Lung (tissue), 12 donors: ENCODE results near the gene CDKAL1. TPM values are rescaled to one million over a fixed set of nuclear protein-coding genes. Genes with fewer than 3 reads are reported as not detected.

Experiments
- ATAC-seq: fragments of 200-7000 bp; cut with Tn5 transposase; one replicate; pipeline ENCODE4 v1.9.1; 2020; ENCODE audit warnings: moderate number of reproducible peaks; ENCODE audit not compliant: insufficient read depth, low FRiP score
- DNase-seq, 3 donors: peaks; one replicate each; pipeline ENCODE4 v3.0.0-alpha.2; 2013 to 2017
- H3K27ac ChIP-seq, 2 donors: one replicate each; pipeline ENCODE4 v1.5.1; 2013; ENCODE audit warnings: mild to moderate bottlenecking in 2 of 2, moderate library complexity in 2 of 2, control low read depth in 1 of 2, inconsistent platforms in 1 of 2, low read depth in 1 of 2, low read length in 1 of 2
- H3K27me3 ChIP-seq, 3 donors: one replicate each; pipeline ENCODE4 v1.5.1; 2013; ENCODE audit warnings: low read length in 2 of 3; ENCODE audit not compliant: control insufficient read depth in 3 of 3, insufficient read depth in 3 of 3
- H3K36me3 ChIP-seq, 4 donors: one replicate each; pipeline ENCODE4 v1.5.1; 2013; ENCODE audit warnings: low read length in 4 of 4, mild to moderate bottlenecking in 1 of 4, moderate library complexity in 1 of 4; ENCODE audit not compliant: control insufficient read depth in 4 of 4, insufficient read depth in 4 of 4
- H3K4me1 ChIP-seq, 5 donors: one replicate each; pipeline ENCODE4 v1.5.1; 2013; ENCODE audit warnings: low read length in 5 of 5, mild to moderate bottlenecking in 2 of 5, moderate library complexity in 1 of 5; ENCODE audit not compliant: control insufficient read depth in 5 of 5, insufficient read depth in 5 of 5
- H3K4me3 ChIP-seq: one replicate; pipeline ENCODE4 v1.5.1; 2013; ENCODE audit warnings: mild to moderate bottlenecking, control low read depth, moderate library complexity
- H3K9ac ChIP-seq, 2 donors: one replicate each; pipeline ENCODE4 v1.5.1; 2013; ENCODE audit warnings: low read length in 2 of 2, control low read depth in 1 of 2; ENCODE audit not compliant: insufficient read depth in 1 of 2
- H3K9me3 ChIP-seq, 4 donors: one replicate each; pipeline ENCODE4 v1.5.1; 2013; ENCODE audit warnings: low read length in 3 of 4, mild to moderate bottlenecking in 1 of 4, moderate library complexity in 1 of 4; ENCODE audit not compliant: control insufficient read depth in 4 of 4, insufficient read depth in 3 of 4
- WGBS, 2 donors: extraction: QIAGEN DNeasy Blood & Tissue Kit; methylation state at CpG; one replicate each; pipeline ENCODE4 v1.1.7; 2013; 5-methylcytosine and 5-hydroxymethylcytosine counted together
- polyA plus RNA-seq, 2 donors: library from polyadenylated mRNA; stranded (reverse); fragments of 200-250 nt; gene quantifications; one replicate each; pipeline ENCODE4 v1.2.1, GENCODE V29; 2013
- total RNA-seq, 2 donors: library from RNA; depleted of rRNA in 1 of 2; stranded (reverse); fragments of >200 nt in 1 of 2; gene quantifications; one replicate each; pipeline ENCODE4 v1.2.1, GENCODE V29; 2014 to 2021
- TF ChIP-seq, protein P1 (sequence below): IDR thresholded peaks from 2 replicates; pipeline ENCODE4 v1.5.1; 2012; ENCODE audit warnings: mild to moderate bottlenecking; ENCODE audit errors: control extremely low read depth, extremely low read depth
- donor health status: control.
- donor health status: control.
- donor health status: Bipolar disorder and iron deficiency.
- donor health status: healthy.
- donor health status: DM: yes; HTN: yes; CAD: no.

CDKAL1 gene
- total and polyA plus RNA-seq, 4 donors, result 4.0 to 39.0 (median 10.0) TPM

DNA sequence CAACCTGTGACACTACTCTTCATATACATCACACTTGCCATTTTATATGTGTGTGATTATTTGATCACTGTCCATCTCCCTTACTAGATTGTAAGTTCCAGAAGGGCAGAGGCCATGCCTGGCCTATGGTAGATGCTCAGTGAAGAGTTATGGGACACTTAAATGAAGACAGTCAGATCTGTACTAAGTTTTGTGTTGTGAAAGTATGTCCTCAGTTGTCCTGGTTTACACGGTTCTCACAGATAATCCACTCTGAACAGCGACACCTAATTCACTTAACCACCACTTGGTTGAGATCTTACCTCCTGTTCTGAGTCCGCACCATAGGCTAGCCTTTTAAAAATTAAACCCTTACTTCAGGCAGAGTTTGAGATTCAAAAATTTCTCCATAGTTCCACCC, 625.2 kb downstream of the CDKAL1 start:
- H3K27ac ChIP-seq, result no peak overlapping the region
- DNase-seq (no peak), ATAC-seq (no peak)
- no peaks in the 10 kb centered on the region for H3K9me3 ChIP-seq
- no peak overlapping the region for H3K4me3 ChIP-seq
- no peaks in the 10 kb centered on the region for H3K27me3 ChIP-seq
- no peak overlapping the region for H3K9ac ChIP-seq
- TF ChIP-seq, protein P1, sequence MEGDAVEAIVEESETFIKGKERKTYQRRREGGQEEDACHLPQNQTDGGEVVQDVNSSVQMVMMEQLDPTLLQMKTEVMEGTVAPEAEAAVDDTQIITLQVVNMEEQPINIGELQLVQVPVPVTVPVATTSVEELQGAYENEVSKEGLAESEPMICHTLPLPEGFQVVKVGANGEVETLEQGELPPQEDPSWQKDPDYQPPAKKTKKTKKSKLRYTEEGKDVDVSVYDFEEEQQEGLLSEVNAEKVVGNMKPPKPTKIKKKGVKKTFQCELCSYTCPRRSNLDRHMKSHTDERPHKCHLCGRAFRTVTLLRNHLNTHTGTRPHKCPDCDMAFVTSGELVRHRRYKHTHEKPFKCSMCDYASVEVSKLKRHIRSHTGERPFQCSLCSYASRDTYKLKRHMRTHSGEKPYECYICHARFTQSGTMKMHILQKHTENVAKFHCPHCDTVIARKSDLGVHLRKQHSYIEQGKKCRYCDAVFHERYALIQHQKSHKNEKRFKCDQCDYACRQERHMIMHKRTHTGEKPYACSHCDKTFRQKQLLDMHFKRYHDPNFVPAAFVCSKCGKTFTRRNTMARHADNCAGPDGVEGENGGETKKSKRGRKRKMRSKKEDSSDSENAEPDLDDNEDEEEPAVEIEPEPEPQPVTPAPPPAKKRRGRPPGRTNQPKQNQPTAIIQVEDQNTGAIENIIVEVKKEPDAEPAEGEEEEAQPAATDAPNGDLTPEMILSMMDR, result no peak
- H3K4me1 ChIP-seq, result peaks cover 0 to 15% (median 2%) of the 10 kb centered on the region in 5 donors
- no peaks in the 10 kb centered on the region for H3K36me3 ChIP-seq
- WGBS, 2 donors, result 90 to 96% methylated on average over 3 of the region's 3 CpGs

DNA sequence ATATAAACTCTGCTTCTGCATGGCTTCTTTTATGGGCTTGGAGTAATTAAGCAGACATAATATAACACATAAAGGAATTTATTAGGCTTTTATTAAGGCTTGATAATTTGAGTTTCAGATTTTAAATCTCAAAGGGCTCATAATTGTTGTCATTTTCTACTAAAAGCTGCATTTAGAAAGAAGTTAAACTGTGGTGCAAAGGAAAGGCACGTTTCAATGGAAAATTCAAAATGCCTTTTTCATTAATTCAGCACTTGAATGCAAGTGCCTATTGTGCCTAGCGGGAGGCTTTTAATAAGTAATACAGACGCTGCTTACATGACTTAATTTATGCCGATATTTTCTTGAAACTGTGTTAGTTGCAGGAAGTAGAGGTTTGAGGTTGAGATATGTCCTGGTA, 627.5 kb downstream of the CDKAL1 start:
- TF ChIP-seq, protein P1, result no peak
- no peak overlapping the region for H3K27ac ChIP-seq
- no peak overlapping the region for H3K4me3 ChIP-seq
- 68 to 89% methylated on average over 4 of the region's 4 CpGs for WGBS, 2 donors
- DNase-seq (no peak), ATAC-seq (no peak)
- peaks cover 0 to 15% (median 2%) of the 10 kb centered on the region in 5 donors for H3K4me1 ChIP-seq
- no peak overlapping the region for H3K9ac ChIP-seq
- no peaks in the 10 kb centered on the region for H3K36me3 ChIP-seq
- H3K9me3 ChIP-seq, result no peaks in the 10 kb centered on the region
- H3K27me3 ChIP-seq, result no peaks in the 10 kb centered on the region

DNA sequence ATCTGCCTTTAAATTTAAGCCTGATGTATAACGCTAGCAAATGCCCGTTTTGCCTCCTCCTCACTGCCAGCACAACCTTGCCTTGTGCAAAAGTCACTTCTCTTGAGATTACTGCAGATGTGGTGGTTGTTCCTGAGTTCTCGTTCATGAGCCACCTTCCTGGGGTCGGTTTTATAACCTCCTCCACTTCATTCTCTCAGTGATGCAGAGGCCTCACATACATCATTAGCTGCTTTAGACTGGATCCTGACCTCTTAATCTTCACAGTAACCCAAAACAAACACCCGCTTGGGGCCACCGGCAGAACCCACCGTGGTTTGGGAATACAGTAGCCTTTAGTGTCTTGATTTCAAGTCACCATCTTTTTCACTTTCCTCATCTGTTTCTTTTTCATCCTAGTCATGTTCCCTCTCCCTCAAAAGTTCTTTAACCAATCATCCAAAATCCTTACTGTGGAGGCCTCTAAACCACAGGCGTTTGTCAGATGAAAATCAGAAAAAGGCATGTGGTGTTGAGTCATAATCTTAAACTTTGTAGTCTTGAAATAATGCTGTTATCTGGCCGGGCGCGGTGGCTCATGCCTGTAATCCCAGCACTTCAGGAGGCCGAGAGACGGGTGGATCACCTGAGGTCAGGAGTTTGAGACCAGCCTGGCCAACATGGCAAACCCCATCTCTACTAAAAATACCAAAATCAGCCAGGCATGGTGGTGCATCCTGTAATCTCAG, 629.0 kb downstream of the CDKAL1 start:
- DNase-seq (no peak), ATAC-seq (no peak)
- Histone ChIP-seq H3K9ac (no peak overlapping the region), H3K36me3 (no peaks in the 10 kb centered on the region), H3K27ac (no peak overlapping the region), H3K4me1 (peaks cover 0 to 19% (median 6%) of the 10 kb centered on the region in 5 donors), H3K9me3 (no peaks in the 10 kb centered on the region), H3K4me3 (no peak overlapping the region), H3K27me3 (no peaks in the 10 kb centered on the region)
- TF ChIP-seq, protein P1, result no peak
- WGBS, 2 donors, result 96 to 98% methylated on average over 13 of the region's 13 CpGs

DNA sequence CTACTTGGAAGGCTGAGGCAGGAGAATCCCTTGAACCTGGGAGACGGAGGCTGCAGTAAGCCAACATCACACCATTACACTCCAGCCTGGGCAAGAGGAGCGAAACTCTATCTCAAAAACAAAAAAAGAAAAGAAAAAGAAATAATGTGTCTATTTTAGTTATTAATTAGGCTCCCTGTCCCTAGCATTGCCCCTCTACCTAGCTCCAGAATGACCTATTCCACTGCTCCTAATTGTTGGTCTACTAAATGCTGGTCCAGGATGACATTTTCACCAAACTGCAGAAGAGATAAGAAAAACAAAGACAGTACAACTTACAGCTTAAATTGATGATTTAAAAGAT, 629.6 kb downstream of the CDKAL1 start:
- DNase-seq, result no peak
- peaks cover 0 to 17% (median 4%) of the 10 kb centered on the region in 5 donors for H3K4me1 ChIP-seq
- TF ChIP-seq, protein P1, result no peak
- H3K9ac ChIP-seq, result no peak overlapping the region
- ATAC-seq, result no peak
- WGBS, 2 donors, result 95 to 97% methylated on average over 2 of the region's 2 CpGs
- H3K4me3 ChIP-seq, result no peak overlapping the region
- no peaks in the 10 kb centered on the region for H3K36me3 ChIP-seq
- no peaks in the 10 kb centered on the region for H3K9me3 ChIP-seq
- no peak overlapping the region for H3K27ac ChIP-seq
- no peaks in the 10 kb centered on the region for H3K27me3 ChIP-seq
